ENCODE measurements around the gene GRM2.

The GRM2 gene

DNA sequence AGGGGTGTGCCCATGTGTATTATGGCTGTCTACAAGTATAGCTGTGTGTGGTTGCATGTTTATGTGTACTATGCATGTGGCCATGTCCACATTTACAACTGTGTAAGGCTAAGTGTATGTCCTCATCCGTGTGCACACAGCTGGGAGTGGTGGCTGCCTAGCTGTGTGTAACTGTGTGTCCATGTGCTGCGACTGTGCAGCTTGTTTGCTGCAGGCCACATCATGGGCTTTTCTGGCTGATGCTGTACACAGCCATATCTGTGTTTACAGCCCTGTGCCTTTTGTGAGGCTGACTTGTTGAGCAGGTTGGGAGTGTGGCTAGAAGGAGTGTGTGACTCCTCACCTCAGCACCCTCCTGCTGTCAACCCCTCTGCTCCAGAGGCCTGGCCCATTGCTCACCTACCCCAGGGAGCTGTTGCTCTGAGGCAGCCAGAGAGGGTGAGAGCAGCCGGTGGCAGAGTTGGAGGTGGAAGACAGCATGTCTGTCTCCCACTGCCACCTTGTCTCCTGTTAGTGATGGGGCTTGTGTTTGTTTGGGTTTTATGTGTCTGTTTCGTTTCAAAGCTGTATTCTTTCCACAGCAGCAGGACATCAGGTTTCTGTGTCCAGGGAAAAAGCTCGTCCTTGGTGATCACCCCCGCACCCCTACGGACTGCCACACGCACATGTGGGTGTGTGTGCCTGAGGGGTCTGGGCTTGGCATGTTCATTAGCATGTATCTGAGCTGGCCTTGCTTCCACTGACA, 1.4 kb upstream of the GRM2 start:
- DNase-seq (ENCODE audit: low read depth in 3 of 3): no peak

GRCh38 chr3:51706021-51706485, 815 bp upstream of the GRM2 start:
- no peak for DNase-seq (ENCODE audit: low read depth in 3 of 3)

DNA sequence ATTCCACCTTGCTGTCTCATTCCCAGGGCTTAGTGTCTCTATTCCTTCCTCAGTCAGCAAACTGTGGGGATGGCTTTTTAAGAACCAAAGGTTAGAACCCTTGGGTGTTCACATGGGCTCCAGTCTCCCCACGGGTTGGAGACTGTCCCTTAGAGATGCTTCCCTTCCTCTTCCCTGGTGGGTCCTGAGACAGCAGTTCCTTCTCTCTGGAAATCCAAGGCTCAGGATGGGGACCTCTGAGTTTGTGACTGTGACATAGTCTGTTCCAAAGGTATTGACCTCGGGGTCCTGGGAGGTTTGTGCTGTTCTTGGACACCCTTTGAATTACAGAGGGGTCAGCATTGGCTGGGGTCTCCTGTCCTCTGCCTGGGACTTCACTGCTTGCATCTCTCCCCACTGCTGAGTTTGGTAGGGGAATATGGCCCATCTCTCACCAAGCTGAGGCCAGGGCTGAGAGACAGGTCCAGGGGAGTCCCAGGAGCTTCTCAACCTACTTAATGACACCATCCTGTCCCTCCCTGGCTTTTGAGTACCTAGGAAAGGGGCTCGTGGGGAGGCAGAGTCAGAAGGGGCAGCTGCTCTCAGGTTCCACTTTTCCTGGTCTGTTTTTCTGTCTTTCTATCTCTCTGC, 1.5 kb downstream of the GRM2 start:
- no peak for DNase-seq (ENCODE audit: low read depth in 3 of 3)

DNA sequence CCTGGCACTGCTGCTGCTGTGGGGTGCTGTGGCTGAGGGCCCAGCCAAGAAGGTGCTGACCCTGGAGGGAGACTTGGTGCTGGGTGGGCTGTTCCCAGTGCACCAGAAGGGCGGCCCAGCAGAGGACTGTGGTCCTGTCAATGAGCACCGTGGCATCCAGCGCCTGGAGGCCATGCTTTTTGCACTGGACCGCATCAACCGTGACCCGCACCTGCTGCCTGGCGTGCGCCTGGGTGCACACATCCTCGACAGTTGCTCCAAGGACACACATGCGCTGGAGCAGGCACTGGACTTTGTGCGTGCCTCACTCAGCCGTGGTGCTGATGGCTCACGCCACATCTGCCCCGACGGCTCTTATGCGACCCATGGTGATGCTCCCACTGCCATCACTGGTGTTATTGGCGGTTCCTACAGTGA, 2.1 kb downstream of the GRM2 start:
- DNase-seq (ENCODE audit: low read depth in 3 of 3): no peak

- DNase-seq (ENCODE audit: low read depth in 3 of 3): no peak
Measured at GRCh38 chr3:51709675-51710074, 2.8 kb downstream of the GRM2 start.

DNA sequence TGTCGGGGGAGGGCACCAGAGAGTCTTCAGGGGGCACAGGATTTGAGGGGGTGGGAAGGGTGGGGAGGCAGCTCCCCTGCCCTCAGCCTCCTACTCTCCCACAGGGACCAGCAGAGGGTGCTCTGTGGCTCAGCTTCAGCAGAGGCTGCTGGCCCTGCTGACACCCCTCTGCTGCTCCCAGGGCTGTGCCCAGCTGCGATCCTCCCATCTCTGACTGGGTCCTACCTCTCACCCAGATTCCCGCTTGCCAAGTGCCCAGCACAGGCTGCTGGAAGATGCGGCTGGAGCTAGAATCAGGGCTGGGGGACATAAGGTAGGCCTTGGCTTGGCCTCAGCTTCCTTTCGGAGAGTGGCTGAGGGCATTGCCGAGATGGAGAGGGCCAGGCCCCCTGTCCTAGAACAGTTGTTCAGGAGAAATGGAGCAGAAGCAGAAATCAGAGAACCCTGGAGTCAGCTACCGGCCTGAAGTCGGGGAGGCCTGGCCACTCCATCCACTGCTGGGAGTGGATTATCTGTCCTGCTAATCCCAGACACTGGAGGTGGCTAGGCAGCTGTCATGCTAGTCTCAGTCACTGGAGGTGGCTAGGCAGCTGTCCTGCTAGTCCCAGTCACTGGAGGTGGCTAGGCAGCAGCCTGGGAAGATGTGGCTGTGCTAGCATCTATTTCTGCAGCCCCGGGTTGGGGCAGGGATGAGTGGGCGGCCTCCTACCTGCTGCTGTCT, 3.9 kb downstream of the GRM2 start:
- DNase-seq (ENCODE audit: low read depth in 3 of 3): no peak

- DNase-seq (ENCODE audit: low read depth in 3 of 3): no peak
Measured at GRCh38 chr3:51711352-51712037, 4.6 kb downstream of the GRM2 start.

DNA sequence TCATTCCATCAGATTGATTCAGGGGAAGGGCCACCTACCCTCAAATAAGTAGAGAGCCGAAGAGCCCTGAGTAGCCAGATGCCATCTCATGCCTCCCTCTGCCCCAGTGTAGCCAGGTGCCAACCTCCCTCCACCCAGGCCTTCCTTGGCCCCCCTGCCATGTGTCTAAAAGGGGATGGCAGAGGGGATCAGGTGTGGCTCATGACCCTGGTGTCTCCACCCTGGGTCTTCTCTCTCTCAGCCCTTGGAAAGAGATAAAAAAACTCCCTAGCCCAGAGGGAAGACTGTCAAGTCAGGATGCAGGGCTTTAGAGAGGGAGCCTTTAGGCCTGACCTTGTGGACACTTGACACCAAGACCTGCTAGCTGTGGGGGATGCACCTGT, 5.2 kb downstream of the GRM2 start:
- DNase-seq (ENCODE audit: low read depth in 3 of 3): no peak

- no peak for DNase-seq (ENCODE audit: low read depth in 3 of 3)
Measured at GRCh38 chr3:51712511-51712931, 5.7 kb downstream of the GRM2 start.

DNA sequence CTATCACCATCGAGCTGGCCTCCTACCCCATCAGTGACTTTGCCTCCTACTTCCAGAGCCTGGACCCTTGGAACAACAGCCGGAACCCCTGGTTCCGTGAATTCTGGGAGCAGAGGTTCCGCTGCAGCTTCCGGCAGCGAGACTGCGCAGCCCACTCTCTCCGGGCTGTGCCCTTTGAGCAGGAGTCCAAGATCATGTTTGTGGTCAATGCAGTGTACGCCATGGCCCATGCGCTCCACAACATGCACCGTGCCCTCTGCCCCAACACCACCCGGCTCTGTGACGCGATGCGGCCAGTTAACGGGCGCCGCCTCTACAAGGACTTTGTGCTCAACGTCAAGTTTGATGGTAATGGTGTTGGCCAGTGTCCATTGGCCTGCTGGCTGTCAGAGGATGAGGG, 6.1 kb downstream of the GRM2 start:
- no peak for DNase-seq (ENCODE audit: low read depth in 3 of 3)

- DNase-seq (ENCODE audit: low read depth in 3 of 3): no peak
Measured at GRCh38 chr3:51715231-51715976, 8.5 kb downstream of the GRM2 start.

GRCh38 chr3:51715977-51716294, 9.1 kb downstream of the GRM2 start:
- DNase-seq (ENCODE audit: low read depth in 3 of 3): no peak

GRCh38 chr3:51716805-51717204, 9.9 kb downstream of the GRM2 start:
- no peak for DNase-seq (ENCODE audit: low read depth in 3 of 3)

DNA sequence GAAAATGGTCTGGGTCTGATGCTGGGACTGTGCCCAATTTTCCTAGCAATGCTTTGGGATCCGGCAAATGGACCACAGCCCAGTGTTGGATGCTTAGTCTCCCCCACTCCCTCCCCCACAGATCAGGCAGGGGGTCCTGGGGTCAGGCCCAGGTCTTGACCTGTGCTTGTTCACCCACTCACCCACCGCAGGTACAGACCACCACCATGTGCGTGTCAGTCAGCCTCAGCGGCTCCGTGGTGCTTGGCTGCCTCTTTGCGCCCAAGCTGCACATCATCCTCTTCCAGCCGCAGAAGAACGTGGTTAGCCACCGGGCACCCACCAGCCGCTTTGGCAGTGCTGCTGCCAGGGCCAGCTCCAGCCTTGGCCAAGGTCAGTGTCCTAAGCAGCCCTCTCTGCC, 10.6 kb downstream of the GRM2 start:
- no peak for DNase-seq (ENCODE audit: low read depth in 3 of 3)

DNA sequence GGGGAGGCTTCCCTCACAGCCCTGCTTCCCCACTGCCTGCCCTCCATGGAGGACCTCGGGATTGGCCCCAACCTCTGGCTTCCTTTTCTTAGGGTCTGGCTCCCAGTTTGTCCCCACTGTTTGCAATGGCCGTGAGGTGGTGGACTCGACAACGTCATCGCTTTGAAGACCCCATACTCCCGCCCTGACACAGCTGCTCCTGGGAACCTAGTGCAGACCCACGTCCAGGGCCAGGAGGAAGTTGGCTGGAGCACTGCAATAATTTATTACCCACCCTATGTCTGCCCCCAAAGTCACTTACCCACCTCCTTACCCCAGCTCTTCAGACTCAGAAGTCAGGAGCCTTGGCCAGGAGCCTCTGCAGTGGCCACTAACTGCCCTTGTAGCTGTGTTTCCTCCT, 11.1 kb downstream of the GRM2 start:
- DNase-seq (ENCODE audit: low read depth in 3 of 3): no peak

- peak; percentile 56 to 65 (median 58) for DNase-seq (ENCODE audit: low read depth in 3 of 3)
Measured at GRCh38 chr3:51718547-51719409, 11.9 kb downstream of the GRM2 start.

- no peak for DNase-seq (ENCODE audit: low read depth in 3 of 3)
Measured at GRCh38 chr3:51719410-51720025, 12.7 kb downstream of the GRM2 start.

DNA sequence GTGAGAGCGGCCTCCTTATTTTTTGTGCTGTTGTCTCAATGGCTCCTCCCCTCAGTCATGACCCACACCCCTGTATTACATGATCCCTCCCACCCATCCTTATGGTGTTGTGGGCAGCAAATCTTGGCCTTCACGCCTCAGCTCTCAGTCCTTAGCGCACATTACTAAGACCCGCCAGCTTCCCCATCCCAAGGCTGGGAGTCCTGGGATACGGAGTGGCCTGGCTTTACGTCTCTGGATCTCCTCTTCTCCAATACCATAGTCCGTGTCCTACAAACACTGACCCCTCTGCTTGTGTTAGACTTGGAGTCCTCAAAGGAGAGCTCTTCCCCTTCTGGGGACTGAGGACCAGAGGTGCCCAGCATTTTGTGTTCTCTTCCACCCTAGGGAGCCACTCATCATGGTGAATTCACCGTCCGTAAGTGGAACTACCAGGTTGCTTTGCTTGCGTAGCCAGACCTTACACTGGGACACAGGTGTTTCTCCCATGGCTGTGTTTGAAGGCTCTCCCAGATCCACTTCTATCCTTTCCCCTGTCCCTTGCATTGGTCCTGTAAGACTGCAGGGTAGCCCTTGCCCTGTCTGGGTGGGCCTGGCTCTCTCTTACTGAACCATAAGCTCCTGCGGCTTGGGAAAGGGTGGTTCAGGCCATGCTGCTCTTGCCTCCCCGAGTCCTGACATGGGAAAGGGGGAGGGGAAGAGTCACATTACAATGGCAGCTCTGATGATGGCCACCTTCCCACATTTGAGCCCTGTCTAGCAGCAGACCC, 13.6 kb downstream of the GRM2 start:
- DNase-seq (ENCODE audit: low read depth in 3 of 3): no peak

GRCh38 chr3:51721062-51721745, 14.3 kb downstream of the GRM2 start:
- DNase-seq (ENCODE audit: low read depth in 3 of 3): no peak

Measured in stimulated activated CD4-positive, alpha-beta T cell treated with anti-CD3 and anti-CD28 coated beads, TNF-alpha, amount 100 ng/mL, for 48 hours (primary cell).